ENCODE results near the gene PAQR6. TPM values are rescaled to one million over a fixed set of nuclear protein-coding genes. Genes with fewer than 3 reads are reported as not detected.

The PAQR6 gene
- total RNA-seq, 2 experiments from 2014 or later = 6.2 to 7.3 TPM

GRCh38 chr1:156282479-156283222, 34.8 kb upstream of the PAQR6 start, which contains the start of gene SMG5:
SMG5 (minus strand) TSS chr1:156282825; CDS start chr1:156282680, 145 bp downstream.
- Mint-ChIP-seq H3K36me3 (ENCODE audit: low read depth) (peaks cover 20% of the 10 kb centered on the region), H3K4me1 (peaks cover 38% of the 10 kb centered on the region), H3K27me3 (no peaks in the 10 kb centered on the region), H3K9me3 (no peaks in the 10 kb centered on the region), H3K27ac (peak within 1 kb of the TSS; percentile 94), H3K4me3 (peak within 1 kb of the TSS; percentile 97)
- CTCF ChIA-PET = interaction anchor here (0.6 to 5.3 kb wide), 13 partner anchors 9 to 216 kb away, joined by 3 to 21 read pairs (median 3); partner anchors contain the start of gene VHLL
- POLR2A ChIA-PET = interaction anchor here (0.6 kb wide), 1 partner anchor 238 kb away, joined by 7 read pairs; no protein-coding TSS in a partner anchor
- DNase-seq = peak; percentile 98

GRCh38 chr1:156281693-156282478, 34.0 kb upstream of the PAQR6 start:
- Mint-ChIP-seq H3K4me1 (peaks cover 38% of the 10 kb centered on the region), H3K9me3 (no peaks in the 10 kb centered on the region), H3K27me3 (no peaks in the 10 kb centered on the region), H3K4me3 (peak overlapping the region; percentile 97), H3K27ac (peak overlapping the region; percentile 94), H3K36me3 (ENCODE audit: low read depth) (peaks cover 28% of the 10 kb centered on the region)
- CTCF ChIA-PET = interaction anchor here (0.6 to 5.3 kb wide), 10 partner anchors 10 to 1717 kb away, joined by 3 to 21 read pairs (median 4); partner anchors contain the start of gene GLMP
- POLR2A ChIA-PET = interaction anchor here (0.6 to 0.7 kb wide), 4 partner anchors 175 to 719 kb away, joined by 3 to 7 read pairs (median 3); partner anchors contain the start of gene ASH1L
- DNase-seq = peak; percentile 16

GRCh38 chr1:156281281-156281680, 33.4 kb upstream of the PAQR6 start:
- Mint-ChIP-seq H3K4me1 (peaks cover 38% of the 10 kb centered on the region), H3K27me3 (no peaks in the 10 kb centered on the region), H3K27ac (peak overlapping the region; percentile 94), H3K36me3 (ENCODE audit: low read depth) (peaks cover 32% of the 10 kb centered on the region), H3K9me3 (no peaks in the 10 kb centered on the region), H3K4me3 (peak overlapping the region; percentile 97)
- ChIA-PET POLR2A (interaction anchor here (0.6 to 0.7 kb wide), 3 partner anchors 176 to 719 kb away, joined by 3 read pairs; partner anchors contain the start of gene ASH1L), CTCF (interaction anchor here (1.0 to 5.3 kb wide), 6 partner anchors 10 to 56 kb away, joined by 3 to 21 read pairs (median 4); partner anchors contain the start of gene GLMP)
- DNase-seq = peak; percentile 49

DNA sequence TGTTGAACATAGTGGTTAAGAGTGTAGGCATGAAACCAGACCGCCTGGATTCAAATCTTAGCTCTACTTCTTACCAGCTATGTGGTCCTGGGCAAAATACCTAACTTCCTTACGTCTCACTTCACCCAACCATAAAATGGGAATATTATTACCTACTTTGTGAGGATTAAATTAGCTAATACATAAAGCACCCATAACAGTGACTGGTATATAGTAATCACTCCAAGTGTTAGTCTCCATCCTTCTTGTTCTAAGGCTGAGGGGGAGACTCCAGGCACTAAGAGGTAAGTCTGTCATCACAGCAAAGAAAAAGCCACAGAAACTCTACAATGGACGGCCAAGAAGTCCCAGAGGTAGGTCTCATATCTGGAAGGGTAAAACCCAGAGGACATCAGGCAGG, 32.0 kb upstream of the PAQR6 start:
- peaks cover 39% of the 10 kb centered on the region for H3K36me3 Mint-ChIP-seq (ENCODE audit: low read depth)

GRCh38 chr1:156276966-156277381, 29.1 kb upstream of the PAQR6 start:
- POLR2A ChIA-PET = interaction anchor here (0.6 kb wide), 1 partner anchor 36 kb away, joined by 3 read pairs; no protein-coding TSS in a partner anchor
- Mint-ChIP-seq H3K27me3 (no peaks in the 10 kb centered on the region), H3K27ac (no peak overlapping the region), H3K4me1 (peaks cover 18% of the 10 kb centered on the region), H3K36me3 (ENCODE audit: low read depth) (peaks cover 58% of the 10 kb centered on the region), H3K9me3 (no peaks in the 10 kb centered on the region), H3K4me3 (no peak overlapping the region)
- CTCF ChIA-PET = interaction anchor here (0.7 to 1.3 kb wide), 3 partner anchors 45 to 593 kb away, joined by 3 read pairs; no protein-coding TSS in a partner anchor
- no peak for DNase-seq

More for the DNA sequence above, 32.0 kb upstream of the PAQR6 start:
- ChIA-PET POLR2A (no interaction called here), CTCF (interaction anchor here (0.6 to 5.3 kb wide), 10 partner anchors 8 to 214 kb away, joined by 3 to 21 read pairs (median 3); no protein-coding TSS in a partner anchor)
- Mint-ChIP-seq H3K4me3 (no peak overlapping the region), H3K27ac (no peak overlapping the region), H3K4me1 (peaks cover 38% of the 10 kb centered on the region), H3K9me3 (no peaks in the 10 kb centered on the region), H3K27me3 (no peaks in the 10 kb centered on the region)
- no peak for DNase-seq

GRCh38 chr1:156276532-156276931, 28.7 kb upstream of the PAQR6 start:
- CTCF ChIA-PET = interaction anchor here (1.2 to 1.3 kb wide), 2 partner anchors 46 to 63 kb away, joined by 3 to 4 read pairs; partner anchors contain the start of gene PMF1
- peaks cover 16% of the 10 kb centered on the region for H3K4me1 Mint-ChIP-seq
- H3K27ac Mint-ChIP-seq = no peak overlapping the region
- H3K9me3 Mint-ChIP-seq = no peaks in the 10 kb centered on the region
- POLR2A ChIA-PET = no interaction called here
- no peaks in the 10 kb centered on the region for H3K27me3 Mint-ChIP-seq
- no peak overlapping the region for H3K4me3 Mint-ChIP-seq
- H3K36me3 Mint-ChIP-seq (ENCODE audit: low read depth) = peaks cover 62% of the 10 kb centered on the region
- no peak for DNase-seq

- H3K36me3 Mint-ChIP-seq (ENCODE audit: low read depth) = peaks cover 64% of the 10 kb centered on the region
- no peaks in the 10 kb centered on the region for H3K4me1 Mint-ChIP-seq
- H3K9me3 Mint-ChIP-seq = no peaks in the 10 kb centered on the region
- POLR2A ChIA-PET = no interaction called here
- DNase-seq = no peak
- H3K27me3 Mint-ChIP-seq = no peaks in the 10 kb centered on the region
- CTCF ChIA-PET = interaction anchor here (0.6 to 4.2 kb wide), 5 partner anchors 8 to 100 kb away, joined by 3 to 21 read pairs (median 4); partner anchors contain the start of genes SMG5 and TMEM79
- H3K4me3 Mint-ChIP-seq = no peak overlapping the region
- H3K27ac Mint-ChIP-seq = no peak overlapping the region
Observed at GRCh38 chr1:156270314-156270713, 22.5 kb upstream of the PAQR6 start.

- CTCF ChIA-PET = interaction anchor here (0.7 kb wide), 1 partner anchor 181 kb away, joined by 3 read pairs; no protein-coding TSS in a partner anchor
- Mint-ChIP-seq H3K4me3 (no peak overlapping the region), H3K4me1 (no peaks in the 10 kb centered on the region), H3K27ac (peak overlapping the region; percentile 31), H3K9me3 (no peaks in the 10 kb centered on the region), H3K36me3 (ENCODE audit: low read depth) (peaks cover 63% of the 10 kb centered on the region), H3K27me3 (no peaks in the 10 kb centered on the region)
- POLR2A ChIA-PET = no interaction called here
- DNase-seq = no peak
Observed at GRCh38 chr1:156268336-156268735, 20.5 kb upstream of the PAQR6 start.

GRCh38 chr1:156266051-156266450, 18.2 kb upstream of the PAQR6 start:
- Mint-ChIP-seq H3K9me3 (no peaks in the 10 kb centered on the region), H3K4me3 (no peak overlapping the region), H3K36me3 (ENCODE audit: low read depth) (peaks cover 59% of the 10 kb centered on the region), H3K4me1 (no peaks in the 10 kb centered on the region), H3K27me3 (no peaks in the 10 kb centered on the region), H3K27ac (no peak overlapping the region)
- ChIA-PET POLR2A (no interaction called here), CTCF (no interaction called here)
- DNase-seq = no peak

DNA sequence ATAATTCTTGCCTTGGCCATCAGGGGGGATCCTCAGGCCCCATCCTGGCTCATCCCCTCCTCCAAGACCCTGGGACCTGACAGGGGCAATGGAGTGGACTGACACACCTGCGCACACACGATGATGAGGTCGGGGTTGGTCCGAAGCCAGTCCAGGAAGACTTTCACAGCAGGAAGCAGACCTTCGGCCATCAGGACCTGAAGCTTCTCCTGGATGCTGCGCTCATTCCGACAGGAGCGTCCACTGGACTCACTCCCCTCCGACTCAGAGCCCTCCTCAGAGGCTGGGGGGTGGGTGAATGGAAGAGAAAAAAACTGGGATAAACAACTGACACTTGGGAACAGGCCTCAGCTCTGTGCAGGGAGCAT, 15.4 kb upstream of the PAQR6 start:
- Mint-ChIP-seq H3K4me3 (no peak overlapping the region), H3K27ac (no peak overlapping the region), H3K36me3 (ENCODE audit: low read depth) (peaks cover 69% of the 10 kb centered on the region), H3K9me3 (no peaks in the 10 kb centered on the region), H3K4me1 (no peaks in the 10 kb centered on the region), H3K27me3 (no peaks in the 10 kb centered on the region)
- DNase-seq = no peak
- POLR2A ChIA-PET = no interaction called here
- CTCF ChIA-PET = interaction anchor here (0.5 to 1.2 kb wide), 3 partner anchors 10 to 38 kb away, joined by 3 to 4 read pairs (median 3); no protein-coding TSS in a partner anchor

- H3K36me3 Mint-ChIP-seq (ENCODE audit: low read depth) = peaks cover 67% of the 10 kb centered on the region
- POLR2A ChIA-PET = no interaction called here
Observed at GRCh38 chr1:156262461-156263287, 14.8 kb upstream of the PAQR6 start.

More at GRCh38 chr1:156262461-156263287, 14.8 kb upstream of the PAQR6 start:
- Mint-ChIP-seq H3K27ac (no peak overlapping the region), H3K9me3 (no peaks in the 10 kb centered on the region), H3K27me3 (no peaks in the 10 kb centered on the region), H3K4me3 (no peak overlapping the region), H3K4me1 (peaks cover 6% of the 10 kb centered on the region)
- CTCF ChIA-PET = interaction anchor here (0.5 to 1.5 kb wide), 4 partner anchors 11 to 38 kb away, joined by 3 to 5 read pairs (median 4); no protein-coding TSS in a partner anchor
- DNase-seq = no peak
